Sigmoid colon (tissue), 7 donors: ENCODE data around the gene FAM110D. TPM values are rescaled to one million over a fixed set of nuclear protein-coding genes. Genes with fewer than 3 reads are reported as not detected.

Experiments
- DNase-seq: peaks from one replicate; pipeline ENCODE4 v3.0.0-alpha.2; 2019
- H3K27ac ChIP-seq, 4 donors: fragments of 200-600 bp; sonication (generic); one replicate each; pipeline ENCODE4 v1.5.1; 2016 to 2019; ENCODE audit warnings: mild to moderate bottlenecking in 1 of 4
- H3K27me3 ChIP-seq, 3 donors: fragments of 200-600 bp; sonication (generic); one replicate each; pipeline ENCODE4 v1.5.1; 2019; ENCODE audit warnings: mild to moderate bottlenecking in 1 of 3
- H3K36me3 ChIP-seq, 4 donors: fragments of 200-600 bp; sonication (generic); one replicate each; pipeline ENCODE4 v1.5.1; 2016 to 2019
- H3K4me1 ChIP-seq, 4 donors: fragments of 200-600 bp; sonication (generic); one replicate each; pipeline ENCODE4 v1.5.1; 2017 to 2019
- H3K4me3 ChIP-seq, 4 donors: fragments of 200-600 bp; sonication (generic); one replicate each; pipeline ENCODE4 v1.5.1; 2017 to 2019; ENCODE audit warnings: mild to moderate bottlenecking in 2 of 4, moderate library complexity in 1 of 4
- H3K9me3 ChIP-seq, 4 donors: fragments of 200-600 bp in 3 of 4; sonication (generic) in 3 of 4; one replicate each; pipeline versions ENCODE4 v1.5.1 to v1.6.1; 2013 to 2019
- CTCF ChIP-seq, 4 experiments: fragments of 450-650 bp in 3 of 4; fragments of 200-600 bp in 1 of 4; IDR thresholded peaks; one replicate each; pipeline ENCODE4 v1.5.1; 2016 to 2019; ENCODE audit warnings: antibody characterized with exemption in 4 of 4, mild to moderate bottlenecking in 3 of 4, moderate library complexity in 2 of 4
- EP300 ChIP-seq, 4 donors: sonication (generic); formaldehyde crosslinking; IDR thresholded peaks; one replicate each; pipeline ENCODE4 v1.6.1; 2017; ENCODE audit warnings: antibody characterized with exemption in 4 of 4
- POLR2A ChIP-seq, 2 donors: fragments of 450-650 bp; IDR thresholded peaks; one replicate each; pipeline ENCODE4 v1.6.1; 2016; ENCODE audit warnings: antibody characterized with exemption in 2 of 2, mild to moderate bottlenecking in 2 of 2, moderate library complexity in 2 of 2
- POLR2AphosphoS5 ChIP-seq, 4 donors: sonication (generic); formaldehyde crosslinking; IDR thresholded peaks; one replicate each; pipeline ENCODE4 v1.6.1; 2017; ENCODE audit warnings: antibody characterized with exemption in 4 of 4
- WGBS, 2 donors: extraction: QIAGEN DNeasy Blood & Tissue Kit; methylation state at CpG; one replicate each; pipeline ENCODE4 v1.1.7; 2013; 5-methylcytosine and 5-hydroxymethylcytosine counted together
- intact Hi-C: fragments of 100-400 bp; cut with DNase I; formaldehyde crosslinking; loops from one replicate; pipeline ENCODE4 v1.15.1; 2023
- polyA plus RNA-seq, 3 donors: library from polyadenylated mRNA; stranded (reverse); fragments of 200-250 nt; gene quantifications; one replicate each; pipeline ENCODE4 v1.2.3, GENCODE V29; 2013
- total RNA-seq, 4 donors: library from RNA; depleted of rRNA; stranded (reverse); fragments of >200 nt; gene quantifications; one replicate each; pipeline ENCODE4 v1.1.0, GENCODE V29; 2016
- donor health status: healthy with polysubstance abuse.
- donor health status: Bipolar disorder and iron deficiency.
- donor health status: healthy.

FAM110D gene
- total and polyA plus RNA-seq, 7 donors = 0.60 to 4.2 (median 1.1) TPM; not detected in 1

- H3K27me3 ChIP-seq = no peaks in the 10 kb centered on the region
- 77 to 83% methylated on average over 4 of the region's 4 CpGs for WGBS, 2 donors
- intact Hi-C loops = loop anchor here (5.0 to 10.0 kb wide), 2 partner anchors 111 to 158 kb away; no protein-coding TSS in a partner anchor
Observed at GRCh38 chr1:26166719-26167281, 7.9 kb downstream of the FAM110D start.

GRCh38 chr1:26168410-26169197 is 9.7 kb downstream of the FAM110D start, which contains the start of gene C1orf232:
C1orf232 (minus strand) TSS chr1:26168963; CDS start chr1:26168499, 464 bp downstream.
- no peak for TF ChIP-seq POLR2A (IDR thresholded peaks at IDR 0.05)
- no peak for TF ChIP-seq POLR2AphosphoS5 (IDR thresholded peaks at IDR 0.05)
- no peak for TF ChIP-seq CTCF (IDR thresholded peaks at IDR 0.05)
- TF ChIP-seq EP300 (IDR thresholded peaks at IDR 0.05) = no peak
- H3K36me3 ChIP-seq = peaks cover 0 to 10% (median 0%) of the 10 kb centered on the region in 4 donors
- H3K27ac ChIP-seq = peak within 1 kb of the TSS; percentile 78 to 85 (median 82)
- WGBS, 2 donors = 60 to 77% methylated on average over 5 of the region's 5 CpGs
- peaks cover 0 to 28% (median 23%) of the 10 kb centered on the region in 4 donors for H3K4me1 ChIP-seq
- peak within 1 kb of the TSS; percentile 84 to 93 (median 86) for H3K4me3 ChIP-seq
- intact Hi-C loops = loop anchor here (2.0 to 10.0 kb wide), 4 partner anchors 58 to 156 kb away; partner anchors contain the start of gene PDIK1L
- no peaks in the 10 kb centered on the region for H3K9me3 ChIP-seq
- no peak for DNase-seq
- H3K27me3 ChIP-seq = no peaks in the 10 kb centered on the region

More at GRCh38 chr1:26166719-26167281, 7.9 kb downstream of the FAM110D start:
- H3K9me3 ChIP-seq = no peaks in the 10 kb centered on the region
- H3K27ac ChIP-seq = no peak overlapping the region
- H3K4me3 ChIP-seq = no peak overlapping the region
- H3K4me1 ChIP-seq = peaks cover 0 to 31% (median 28%) of the 10 kb centered on the region in 4 donors
- TF ChIP-seq EP300 (IDR thresholded peaks at IDR 0.05) (no peak), POLR2AphosphoS5 (IDR thresholded peaks at IDR 0.05) (no peak), POLR2A (IDR thresholded peaks at IDR 0.05) (no peak), CTCF (IDR thresholded peaks at IDR 0.05) (no peak)
- peaks cover 0 to 9% (median 0%) of the 10 kb centered on the region in 4 donors for H3K36me3 ChIP-seq
- no peak for DNase-seq

GRCh38 chr1:26169198-26169554 is 10.3 kb downstream of the FAM110D start:
- peak overlapping the region in 3 of 4 donors; percentile 84 to 93 (median 86) for H3K4me3 ChIP-seq
- intact Hi-C loops = loop anchor here (2.0 to 10.0 kb wide), 4 partner anchors 58 to 156 kb away; partner anchors contain the start of gene PDIK1L
- WGBS, 2 donors = 55 to 74% methylated on average over 4 of the region's 4 CpGs
- TF ChIP-seq EP300 (IDR thresholded peaks at IDR 0.05) = no peak
- no peak for TF ChIP-seq POLR2AphosphoS5 (IDR thresholded peaks at IDR 0.05)
- TF ChIP-seq POLR2A (IDR thresholded peaks at IDR 0.05) = no peak
- no peak for TF ChIP-seq CTCF (IDR thresholded peaks at IDR 0.05)
- no peaks in the 10 kb centered on the region for H3K27me3 ChIP-seq
- H3K9me3 ChIP-seq = no peaks in the 10 kb centered on the region
- peak overlapping the region; percentile 78 to 85 (median 82) for H3K27ac ChIP-seq
- DNase-seq = no peak
- H3K36me3 ChIP-seq = peaks cover 0 to 10% (median 0%) of the 10 kb centered on the region in 4 donors
- peaks cover 0 to 24% (median 18%) of the 10 kb centered on the region in 4 donors for H3K4me1 ChIP-seq

- Histone ChIP-seq H3K27me3 (no peaks in the 10 kb centered on the region), H3K4me1 (peaks cover 0 to 21% (median 14%) of the 10 kb centered on the region in 4 donors), H3K36me3 (peaks cover 0 to 10% (median 0%) of the 10 kb centered on the region in 4 donors), H3K27ac (peak within 1 kb of the TSS; percentile 78 to 85 (median 82)), H3K4me3 (peak within 1 kb of the TSS; percentile 84 to 93 (median 86)), H3K9me3 (no peaks in the 10 kb centered on the region)
- intact Hi-C loops = loop anchor here (2.0 to 10.0 kb wide), 4 partner anchors 59 to 155 kb away; partner anchors contain the start of gene PDIK1L
- DNase-seq = peak; percentile 97
- 1% methylated on average over 76 of the region's 76 CpGs for whole genome bisulfite sequencing, 2 donors
- TF ChIP-seq POLR2A (IDR thresholded peaks at IDR 0.05) (no peak), POLR2AphosphoS5 (IDR thresholded peaks at IDR 0.05) (peak; percentile 64 to 82 (median 72)), CTCF (IDR thresholded peaks at IDR 0.05) (peak; percentile 88 to 91 (median 90)), EP300 (IDR thresholded peaks at IDR 0.05) (no peak)
Observed at GRCh38 chr1:26169669-26170471, 11.0 kb downstream of the FAM110D start, which contains the start of gene ZNF593. ZNF593 (plus strand) TSS chr1:26169908; CDS start chr1:26169984, 76 bp downstream.
